B cell (primary cell): ENCODE measurements around the gene NCOA7. TPM values are rescaled to one million over a fixed set of nuclear protein-coding genes. Genes with fewer than 3 reads are reported as not detected.

Experiments
- ATAC-seq: fragments of 200-7000 bp; cut with Tn5 transposase; one replicate; pipeline ENCODE4 v1.10.0; 2021; ENCODE audit warnings: low read depth, mild to moderate bottlenecking, moderate number of reproducible peaks, moderate library complexity
- CTCF ChIA-PET: fragments of 350-600 bp; sonication (Branson Sonifier 250); formaldehyde crosslinking; loops from one replicate; lab custom pipeline; 2021; ENCODE audit warnings: antibody characterized with exemption, inconsistent platforms; lab: Charles Lee
- POLR2A ChIA-PET: fragments of 350-600 bp; sonication (Branson Sonifier 250); formaldehyde crosslinking; loops from one replicate; lab custom pipeline; 2021; ENCODE audit warnings: antibody characterized with exemption; lab: Charles Lee
- DNase-seq: peaks from one replicate; pipeline ENCODE4 v3.0.0; 2013
- H2AFZ ChIP-seq: 2 replicates; pipeline ENCODE4 v1.6.1; 2012; ENCODE audit warnings: mild to moderate bottlenecking, low read depth, low read length; ENCODE audit not compliant: insufficient read depth, poor library complexity, severe bottlenecking
- H3K27ac ChIP-seq, 2 donors: 1 replicate in 1 of 2; 2 replicates in 1 of 2; pipeline ENCODE4 v1.5.1; 2012 to 2013; ENCODE audit warnings: low read length in 2 of 2, mild to moderate bottlenecking in 2 of 2, moderate library complexity in 1 of 2
- H3K27me3 ChIP-seq, 4 experiments: fragments of 200-600 bp in 1 of 4; sonication (generic) in 1 of 4; replicated peaks in 1 of 4; 1 replicate in 2 of 4; 2 replicates in 2 of 4; pipeline versions ENCODE4 v1.6.1 to v1.7.0; 2013 to 2016; ENCODE audit warnings: low read length in 3 of 4, mild to moderate bottlenecking in 2 of 4, mixed read lengths in 1 of 4, moderate library complexity in 1 of 4; ENCODE audit not compliant: insufficient read depth in 4 of 4, control insufficient read depth in 3 of 4; ENCODE audit errors: control extremely low read depth in 1 of 4
- H3K36me3 ChIP-seq, 2 experiments: replicated peaks in 1 of 2; 1 replicate in 1 of 2; 2 replicates in 1 of 2; pipeline versions ENCODE4 v1.6.1 to v1.7.1; 2013; ENCODE audit warnings: low read length in 1 of 2; ENCODE audit not compliant: insufficient read depth in 2 of 2, control insufficient read depth in 1 of 2; ENCODE audit errors: control extremely low read depth in 1 of 2, extremely low read depth in 1 of 2
- H3K4me1 ChIP-seq, 2 donors: fragments of 200-600 bp in 1 of 2; sonication (generic) in 1 of 2; 1 replicate in 1 of 2; 2 replicates in 1 of 2; pipeline versions ENCODE4 v1.5.1 to v1.6.1; 2013 to 2017; ENCODE audit warnings: low read length in 2 of 2; ENCODE audit not compliant: control insufficient read depth in 2 of 2, insufficient read depth in 2 of 2
- H3K4me2 ChIP-seq: replicated peaks from 2 replicates; pipeline ENCODE3; 2012; ENCODE audit warnings: mild to moderate bottlenecking, low read depth, low read length; ENCODE audit not compliant: poor library complexity, severe bottlenecking
- H3K4me3 ChIP-seq, 5 experiments: fragments of 200-600 bp in 1 of 5; sonication (generic) in 1 of 5; 1 replicate in 3 of 5; 2 replicates in 2 of 5; pipeline versions ENCODE4 v1.5.1 to v1.7.0; 2011 to 2016; ENCODE audit warnings: low read length in 4 of 5, mild to moderate bottlenecking in 4 of 5, low read depth in 2 of 5, control low read depth in 1 of 5, moderate library complexity in 1 of 5; ENCODE audit not compliant: insufficient read depth in 1 of 5; ENCODE audit errors: control extremely low read depth in 1 of 5, extremely low read depth in 1 of 5
- H3K79me2 ChIP-seq: fragments of 200-600 bp; sonication (generic); one replicate; pipeline ENCODE4 v1.6.0; 2016; ENCODE audit warnings: low read length; ENCODE audit not compliant: control insufficient read depth, insufficient read depth
- H3K9ac ChIP-seq: fragments of 200-600 bp; sonication (generic); 2 replicates; pipeline ENCODE4 v1.6.1; 2017; ENCODE audit warnings: mild to moderate bottlenecking, low read length, moderate library complexity
- H3K9me3 ChIP-seq, 3 donors: one replicate each; pipeline versions ENCODE4 v1.6.1 to v1.7.1; 2013; ENCODE audit warnings: low read length in 2 of 3; ENCODE audit not compliant: control insufficient read depth in 2 of 3, insufficient read depth in 1 of 3; ENCODE audit errors: control extremely low read depth in 1 of 3
- H4K20me1 ChIP-seq: 2 replicates; pipeline ENCODE4 v1.6.0; 2012; ENCODE audit warnings: mild to moderate bottlenecking, low read length; ENCODE audit not compliant: insufficient read depth, control insufficient read depth, poor library complexity, severe bottlenecking
- H3K27ac Mint-ChIP-seq: one replicate; pipeline ENCODE4 v1.8.0; 2021; ENCODE audit warnings: mixed read lengths
- H3K27me3 Mint-ChIP-seq: one replicate; pipeline ENCODE4 v1.8.0; 2021; ENCODE audit warnings: mixed read lengths
- H3K4me1 Mint-ChIP-seq: one replicate; pipeline ENCODE4 v1.8.0; 2021; ENCODE audit warnings: mixed read lengths
- H3K4me3 Mint-ChIP-seq: one replicate; pipeline ENCODE4 v1.8.0; 2021; ENCODE audit warnings: mixed read lengths
- H3K9me3 Mint-ChIP-seq: one replicate; pipeline ENCODE4 v1.8.0; 2022; ENCODE audit warnings: mixed read lengths; ENCODE audit not compliant: insufficient read depth
- EZH2 ChIP-seq: IDR thresholded peaks from 2 replicates; pipeline ENCODE4 v1.6.1; 2012; ENCODE audit warnings: borderline replicate concordance, low read depth, mild to moderate bottlenecking, moderate library complexity, low read length; ENCODE audit not compliant: insufficient read depth, poor library complexity, severe bottlenecking
- WGBS: methylation state at CpG from one replicate; pipeline ENCODE4 v1.1.5; 2013; ENCODE audit warnings: missing lambda C conversion rate; ENCODE audit not compliant: insufficient coverage; 5-methylcytosine and 5-hydroxymethylcytosine counted together
- intact Hi-C: fragments of 100-400 bp; cut with micrococcal nuclease; formaldehyde crosslinking; loops from one replicate; pipeline ENCODE4 v1.10.0; 2022
- polyA plus RNA-seq: library from polyadenylated mRNA; depleted of rRNA; stranded (reverse); fragments of >200 nt; gene quantifications from 2 replicates; pipeline ENCODE4 v1.2.3, GENCODE V29; 2012
- total RNA-seq, 2 donors: library from RNA; stranded (reverse); fragments of 120-200 nt in 1 of 2; gene quantifications; 1 replicate in 1 of 2; 2 replicates in 1 of 2; pipeline versions ENCODE4 v1.2.3 to v1.2.4, GENCODE V29; 2013 to 2022
- TF ChIP-seq, protein P1 (sequence below): fragments of 200-600 bp; IDR thresholded peaks from one replicate; pipeline ENCODE4 v1.8.0; 2022; ENCODE audit warnings: antibody characterized with exemption, mild to moderate bottlenecking

Gene NCOA7
- total and polyA plus RNA-seq, 2 donors (not counting 1 experiment from before 2014, with no cell fraction given) = 10.9 to 27.4 TPM

DNA sequence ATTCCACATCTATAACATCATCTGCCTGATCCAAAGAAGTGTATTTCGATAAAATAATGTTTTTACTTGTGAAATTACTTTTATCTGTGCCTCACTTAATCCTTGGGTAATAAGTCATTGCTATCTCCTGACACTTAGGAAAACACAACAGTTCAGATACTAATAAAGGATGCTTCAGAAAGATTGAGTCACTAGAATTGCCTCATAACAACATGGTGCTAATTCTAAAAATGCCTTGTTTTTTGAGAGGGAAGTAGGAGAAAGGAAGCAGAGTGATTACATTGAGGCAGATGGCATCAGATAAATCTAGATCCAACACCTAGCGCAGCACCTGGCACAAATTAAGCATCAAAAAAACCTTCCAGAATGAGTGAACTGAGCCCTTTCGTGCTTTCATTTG, 69.0 kb downstream of the NCOA7 start:
- ChIA-PET CTCF (interaction anchor here (0.7 to 1.8 kb wide), 2 partner anchors 38 to 59 kb away, joined by 3 to 4 read pairs; no protein-coding TSS in a partner anchor), POLR2A (no interaction called here)
- ATAC-seq (no peak), DNase-seq (no peak)
- Histone ChIP-seq H3K27ac (no peak overlapping the region), H3K9ac (no peak overlapping the region), H4K20me1 (no peaks in the 10 kb centered on the region), H3K9me3 (no peaks in the 10 kb centered on the region), H3K27me3 (no peaks in the 10 kb centered on the region), H3K36me3 (no peaks in the 10 kb centered on the region), H3K4me2 (no peak overlapping the region), H2AFZ (no peak overlapping the region), H3K79me2 (no peaks in the 10 kb centered on the region), H3K4me1 (no peaks in the 10 kb centered on the region), H3K4me3 (no peak overlapping the region)
- no peak for TF ChIP-seq EZH2
- TF ChIP-seq, protein P1, sequence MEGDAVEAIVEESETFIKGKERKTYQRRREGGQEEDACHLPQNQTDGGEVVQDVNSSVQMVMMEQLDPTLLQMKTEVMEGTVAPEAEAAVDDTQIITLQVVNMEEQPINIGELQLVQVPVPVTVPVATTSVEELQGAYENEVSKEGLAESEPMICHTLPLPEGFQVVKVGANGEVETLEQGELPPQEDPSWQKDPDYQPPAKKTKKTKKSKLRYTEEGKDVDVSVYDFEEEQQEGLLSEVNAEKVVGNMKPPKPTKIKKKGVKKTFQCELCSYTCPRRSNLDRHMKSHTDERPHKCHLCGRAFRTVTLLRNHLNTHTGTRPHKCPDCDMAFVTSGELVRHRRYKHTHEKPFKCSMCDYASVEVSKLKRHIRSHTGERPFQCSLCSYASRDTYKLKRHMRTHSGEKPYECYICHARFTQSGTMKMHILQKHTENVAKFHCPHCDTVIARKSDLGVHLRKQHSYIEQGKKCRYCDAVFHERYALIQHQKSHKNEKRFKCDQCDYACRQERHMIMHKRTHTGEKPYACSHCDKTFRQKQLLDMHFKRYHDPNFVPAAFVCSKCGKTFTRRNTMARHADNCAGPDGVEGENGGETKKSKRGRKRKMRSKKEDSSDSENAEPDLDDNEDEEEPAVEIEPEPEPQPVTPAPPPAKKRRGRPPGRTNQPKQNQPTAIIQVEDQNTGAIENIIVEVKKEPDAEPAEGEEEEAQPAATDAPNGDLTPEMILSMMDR = no peak
- H3K9me3 Mint-ChIP-seq = no peaks in the 10 kb centered on the region
- no peak overlapping the region for H3K27ac Mint-ChIP-seq
- H3K4me1 Mint-ChIP-seq = no peaks in the 10 kb centered on the region
- H3K4me3 Mint-ChIP-seq = no peak overlapping the region
- intact Hi-C loops = loop anchor here (5.0 to 10.0 kb wide), 2 partner anchors 65 to 113 kb away; partner anchors contain the start of gene NCOA7
- WGBS = no CpG with 5 or more reads among the region's 3 CpGs
- no peaks in the 10 kb centered on the region for H3K27me3 Mint-ChIP-seq

GRCh38 chr6:125863023-125863422, 72.3 kb downstream of the NCOA7 start:
- Mint-ChIP-seq H3K9me3 (no peaks in the 10 kb centered on the region), H3K27ac (no peak overlapping the region), H3K4me3 (no peak overlapping the region), H3K4me1 (no peaks in the 10 kb centered on the region), H3K27me3 (no peaks in the 10 kb centered on the region)
- Histone ChIP-seq H3K4me3 (no peak overlapping the region), H3K9ac (no peak overlapping the region), H3K9me3 (no peaks in the 10 kb centered on the region), H2AFZ (no peak overlapping the region), H3K79me2 (no peaks in the 10 kb centered on the region), H3K4me2 (no peak overlapping the region), H3K36me3 (no peaks in the 10 kb centered on the region), H3K27me3 (no peaks in the 10 kb centered on the region), H4K20me1 (no peaks in the 10 kb centered on the region), H3K27ac (no peak overlapping the region), H3K4me1 (no peaks in the 10 kb centered on the region)
- ATAC-seq (no peak), DNase-seq (no peak)
- CTCF ChIA-PET = no interaction called here
- intact Hi-C loops = no loop called here
- TF ChIP-seq, protein P1 = no peak
- TF ChIP-seq EZH2 = no peak
- POLR2A ChIA-PET = no interaction called here
